GM12873 (cell line): ENCODE measurements around the gene RSPH3.

Source experiments
- CTCF ChIP-seq: IDR thresholded peaks from 2 replicates; pipeline ENCODE4 v1.5.1; 2012; ENCODE audit warnings: low read depth, mild to moderate bottlenecking, moderate library complexity, low read length, control low read depth; ENCODE audit not compliant: insufficient read depth; ENCODE audit errors: missing control alignments

RSPH3 gene

GRCh38 chr6:159033160-159034049, 33.4 kb upstream of the RSPH3 start:
- no peak for TF ChIP-seq CTCF

- no peak for TF ChIP-seq CTCF
Measured at GRCh38 chr6:159031846-159032245, 31.8 kb upstream of the RSPH3 start.

GRCh38 chr6:159030168-159030567, 30.2 kb upstream of the RSPH3 start:
- no peak for TF ChIP-seq CTCF

- TF ChIP-seq CTCF: no peak
Measured at GRCh38 chr6:159023893-159024292, 23.9 kb upstream of the RSPH3 start.

GRCh38 chr6:159020011-159020410, 20.0 kb upstream of the RSPH3 start:
- TF ChIP-seq CTCF: no peak

- TF ChIP-seq CTCF: no peak
Measured at GRCh38 chr6:159017757-159018559, 18.0 kb upstream of the RSPH3 start.

GRCh38 chr6:159014406-159014805, 14.4 kb upstream of the RSPH3 start:
- no peak for TF ChIP-seq CTCF
